Activated CD8-positive, alpha-beta T cell treated with anti-CD3 and anti-CD28 coated beads for 36 hours (primary cell): ENCODE data around the gene EOGT. TPM values are rescaled to one million over a fixed set of nuclear protein-coding genes. Genes with fewer than 3 reads are reported as not detected.

Source experiments
- ATAC-seq: fragments of 200-7000 bp; cut with Tn5 transposase; one replicate; pipeline ENCODE4 v1.10.0; 2021; ENCODE audit warnings: mild to moderate bottlenecking, moderate library complexity
- CTCF ChIA-PET: fragments of 350-600 bp; sonication (Branson Sonifier 250); formaldehyde crosslinking; loops from one replicate; lab custom pipeline; 2021; ENCODE audit warnings: antibody characterized with exemption; lab: Charles Lee
- POLR2A ChIA-PET: fragments of 350-600 bp; sonication (Branson Sonifier 250); formaldehyde crosslinking; loops from one replicate; lab custom pipeline; 2021; ENCODE audit warnings: antibody characterized with exemption; lab: Charles Lee
- DNase-seq: peaks from one replicate; pipeline ENCODE4 v3.0.0-alpha.2; 2020
- H3K27ac Mint-ChIP-seq: one replicate; pipeline ENCODE4 v1.8.0; 2021; ENCODE audit warnings: mild to moderate bottlenecking, mixed read lengths
- H3K27me3 Mint-ChIP-seq: one replicate; pipeline ENCODE4 v1.8.0; 2021; ENCODE audit warnings: mixed read lengths
- H3K36me3 Mint-ChIP-seq: one replicate; pipeline ENCODE4 v1.8.0; 2021; ENCODE audit warnings: low read depth, mixed read lengths
- H3K4me1 Mint-ChIP-seq: one replicate; pipeline ENCODE4 v1.8.0; 2021; ENCODE audit warnings: low read depth, mixed read lengths
- H3K4me3 Mint-ChIP-seq: one replicate; pipeline ENCODE4 v1.8.0; 2021; ENCODE audit warnings: mild to moderate bottlenecking, moderate library complexity, mixed read lengths
- H3K9me3 Mint-ChIP-seq: one replicate; pipeline ENCODE4 v1.8.0; 2021; ENCODE audit warnings: mixed read lengths
- CTCF ChIP-seq: fragments of 200-600 bp; IDR thresholded peaks from one replicate; pipeline ENCODE4 v1.8.0; 2022; ENCODE audit warnings: antibody characterized with exemption, mild to moderate bottlenecking
- intact Hi-C: fragments of 100-400 bp; cut with micrococcal nuclease; formaldehyde crosslinking; loops from one replicate; pipeline ENCODE4 v1.10.0; 2022
- total RNA-seq, 2 experiments: library from RNA; stranded (reverse); gene quantifications; one replicate each; pipeline ENCODE4 v1.2.3, GENCODE V29; 2021

The EOGT gene
- total RNA-seq, 2 experiments from 2014 or later, result 4.3 to 4.9 TPM

DNA sequence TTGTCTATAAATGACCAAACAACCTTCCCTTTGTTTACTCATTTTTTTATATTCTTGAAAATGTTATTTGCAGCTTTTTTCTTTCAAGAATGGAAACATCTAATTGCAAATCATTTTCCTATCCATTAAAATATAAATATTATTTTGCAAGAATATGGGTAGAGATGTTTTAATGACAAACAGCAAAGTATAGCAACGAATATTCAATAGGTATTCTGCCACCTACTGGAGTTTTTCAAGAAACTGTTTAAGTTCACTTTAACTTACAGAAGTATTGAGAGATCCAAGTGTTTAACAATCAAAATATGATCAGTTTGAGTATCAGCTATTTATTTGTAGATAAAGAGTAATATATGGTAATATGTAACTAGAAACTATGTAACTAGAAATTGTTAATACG is 6.9 kb upstream of the EOGT start:
- Mint-ChIP-seq H3K36me3 (peaks cover 10% of the 10 kb centered on the region), H3K27me3 (no peaks in the 10 kb centered on the region), H3K4me3 (no peak overlapping the region), H3K9me3 (no peaks in the 10 kb centered on the region), H3K4me1 (peaks cover 6% of the 10 kb centered on the region), H3K27ac (no peak overlapping the region)
- ChIA-PET POLR2A (no interaction called here), CTCF (interaction anchor here (0.6 kb wide), 1 partner anchor 138 kb away, joined by 3 read pairs; no protein-coding TSS in a partner anchor)
- DNase-seq (no peak), ATAC-seq (no peak)
- peak; percentile 39 for TF ChIP-seq CTCF
- intact Hi-C loops, result no loop called here

DNA sequence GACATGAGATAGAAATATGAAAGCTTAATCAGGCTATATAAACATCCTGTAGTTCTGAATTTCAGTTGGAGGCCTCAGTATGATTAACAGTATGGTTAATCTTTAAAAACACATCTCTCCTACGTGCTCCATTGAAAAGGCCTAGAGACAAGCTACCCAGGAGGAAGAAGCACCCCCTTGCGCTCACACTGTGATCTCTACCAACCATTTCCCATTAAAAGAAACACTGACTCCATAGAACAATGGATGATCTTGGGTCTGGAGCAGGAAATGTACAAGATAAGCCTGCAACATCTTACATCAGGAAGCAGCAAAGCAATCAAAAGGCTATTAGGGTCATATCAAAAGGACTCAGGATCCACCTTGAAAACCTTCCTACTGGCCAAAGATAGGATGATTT is 3.4 kb upstream of the EOGT start:
- no peak for TF ChIP-seq CTCF
- Mint-ChIP-seq H3K9me3 (peaks cover 1% of the 10 kb centered on the region), H3K27ac (no peak overlapping the region), H3K4me1 (peaks cover 20% of the 10 kb centered on the region), H3K36me3 (peaks cover 13% of the 10 kb centered on the region), H3K27me3 (no peaks in the 10 kb centered on the region), H3K4me3 (no peak overlapping the region)
- intact Hi-C loops, result no loop called here
- POLR2A ChIA-PET, result no interaction called here
- CTCF ChIA-PET, result no interaction called here
- no peak for ATAC-seq
- no peak for DNase-seq

DNA sequence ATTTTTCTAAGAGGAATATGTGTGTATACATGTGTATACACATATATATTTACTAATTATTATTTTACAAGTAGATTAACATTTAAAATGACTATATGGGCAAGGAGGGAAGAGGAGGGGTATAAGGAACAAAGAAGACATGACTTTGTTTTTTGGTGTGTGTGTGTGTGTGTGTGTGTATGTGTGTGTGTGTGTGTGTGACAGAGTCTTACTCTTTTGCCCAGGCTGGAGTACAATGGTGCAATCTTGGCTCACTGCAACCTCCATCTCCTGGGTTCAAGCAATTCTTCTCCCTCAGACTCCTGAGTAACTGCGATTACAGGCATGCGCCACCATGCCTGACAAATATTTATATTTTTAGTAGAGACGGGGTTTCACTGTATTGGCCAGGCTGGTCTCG is 2.6 kb upstream of the EOGT start:
- ChIA-PET POLR2A (no interaction called here), CTCF (no interaction called here)
- ATAC-seq (no peak), DNase-seq (no peak)
- Mint-ChIP-seq H3K36me3 (peaks cover 13% of the 10 kb centered on the region), H3K9me3 (peaks cover 1% of the 10 kb centered on the region), H3K27ac (no peak overlapping the region), H3K4me3 (no peak overlapping the region), H3K4me1 (peaks cover 22% of the 10 kb centered on the region), H3K27me3 (no peaks in the 10 kb centered on the region)
- intact Hi-C loops, result no loop called here
- no peak for TF ChIP-seq CTCF

- Mint-ChIP-seq H3K4me1 (peaks cover 20% of the 10 kb centered on the region), H3K4me3 (peak overlapping the region; percentile 80), H3K9me3 (peaks cover 1% of the 10 kb centered on the region), H3K36me3 (peaks cover 13% of the 10 kb centered on the region), H3K27me3 (no peaks in the 10 kb centered on the region), H3K27ac (peak overlapping the region; percentile 83)
- intact Hi-C loops, result no loop called here
- no peak for DNase-seq
- CTCF ChIA-PET, result interaction anchor here (0.6 to 1.4 kb wide), 5 partner anchors 10 to 75 kb away, joined by 3 to 4 read pairs (median 3); no protein-coding TSS in a partner anchor
- ATAC-seq, result no peak
- POLR2A ChIA-PET, result interaction anchor here (0.6 to 1.4 kb wide), 6 partner anchors 32 to 1568 kb away, joined by 3 to 5 read pairs (median 3); partner anchors contain the start of gene TMF1
- TF ChIP-seq CTCF, result no peak
These were observed 617 bp upstream of the EOGT start for GRCh38 chr3:69014022-69014580.

GRCh38 chr3:69012800-69013252 is 658 bp downstream of the EOGT start:
- Mint-ChIP-seq H3K36me3 (peaks cover 13% of the 10 kb centered on the region), H3K9me3 (peaks cover 1% of the 10 kb centered on the region), H3K4me1 (peaks cover 20% of the 10 kb centered on the region), H3K27me3 (no peaks in the 10 kb centered on the region), H3K4me3 (peak overlapping the region; percentile 72), H3K27ac (peak overlapping the region; percentile 76)
- no peak for ATAC-seq
- peak; percentile 29 for DNase-seq
- ChIA-PET POLR2A (interaction anchor here (1.0 kb wide), 1 partner anchor 16 kb away, joined by 4 read pairs; no protein-coding TSS in a partner anchor), CTCF (interaction anchor here (0.9 to 1.2 kb wide), 3 partner anchors 12 to 74 kb away, joined by 3 to 4 read pairs (median 3); no protein-coding TSS in a partner anchor)
- intact Hi-C loops, result no loop called here
- TF ChIP-seq CTCF, result no peak
